Fibroblast of skin of scalp (primary cell): Measurements from ENCODE around the gene GSTO1.

ENCODE experiments used
- DNase-seq: peaks from one replicate; pipeline ENCODE4 v3.0.0-alpha.2; 2013

The GSTO1 gene

GRCh38 chr10:104251443-104251842 is 3.2 kb upstream of the GSTO1 start:
- DNase-seq: no peak

DNA sequence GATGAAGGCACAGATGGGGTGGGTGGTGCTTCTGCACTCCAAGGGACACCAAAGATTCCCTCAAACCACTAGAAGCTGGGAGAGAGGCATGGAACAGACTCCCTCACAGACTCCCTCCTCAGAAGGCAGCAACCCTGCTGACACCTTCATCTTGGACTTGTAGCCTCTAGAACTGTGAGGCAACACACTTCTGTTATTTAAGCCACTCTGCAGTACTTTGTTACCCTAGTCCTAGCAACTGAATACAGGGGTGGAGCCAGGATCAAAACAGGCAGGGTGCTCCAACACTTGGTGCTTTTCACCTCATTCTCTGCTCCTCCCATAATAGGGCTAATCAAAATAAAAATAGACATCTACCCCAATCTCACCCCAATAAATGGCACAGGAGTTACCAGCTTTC is 2.3 kb upstream of the GSTO1 start:
- DNase-seq: no peak

DNA sequence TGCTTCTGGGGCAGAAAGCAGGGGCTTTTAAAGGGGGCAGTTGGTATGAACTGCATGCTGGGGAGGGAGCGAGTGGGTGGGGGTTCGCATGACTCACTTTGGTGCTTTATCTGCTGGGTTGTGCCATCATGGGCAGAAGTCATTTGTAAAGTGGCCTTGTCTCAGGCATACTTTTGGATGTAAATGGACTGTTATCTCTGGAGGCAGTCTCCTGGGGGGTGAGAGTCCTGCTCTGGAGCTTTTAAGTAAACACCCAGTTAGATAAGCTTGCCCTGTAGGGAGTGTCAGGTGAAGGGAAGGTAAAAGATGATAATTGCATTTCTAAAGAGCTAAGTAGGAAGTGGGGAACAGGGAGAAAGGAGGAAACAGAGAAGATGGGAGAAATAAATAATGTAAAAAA is 1.6 kb upstream of the GSTO1 start:
- DNase-seq: no peak

- no peak for DNase-seq
These were observed 884 bp upstream of the GSTO1 start for GRCh38 chr10:104253606-104254410.

GRCh38 chr10:104255311-104255981 is 754 bp downstream of the GSTO1 start:
- DNase-seq: peak; percentile 59

DNA sequence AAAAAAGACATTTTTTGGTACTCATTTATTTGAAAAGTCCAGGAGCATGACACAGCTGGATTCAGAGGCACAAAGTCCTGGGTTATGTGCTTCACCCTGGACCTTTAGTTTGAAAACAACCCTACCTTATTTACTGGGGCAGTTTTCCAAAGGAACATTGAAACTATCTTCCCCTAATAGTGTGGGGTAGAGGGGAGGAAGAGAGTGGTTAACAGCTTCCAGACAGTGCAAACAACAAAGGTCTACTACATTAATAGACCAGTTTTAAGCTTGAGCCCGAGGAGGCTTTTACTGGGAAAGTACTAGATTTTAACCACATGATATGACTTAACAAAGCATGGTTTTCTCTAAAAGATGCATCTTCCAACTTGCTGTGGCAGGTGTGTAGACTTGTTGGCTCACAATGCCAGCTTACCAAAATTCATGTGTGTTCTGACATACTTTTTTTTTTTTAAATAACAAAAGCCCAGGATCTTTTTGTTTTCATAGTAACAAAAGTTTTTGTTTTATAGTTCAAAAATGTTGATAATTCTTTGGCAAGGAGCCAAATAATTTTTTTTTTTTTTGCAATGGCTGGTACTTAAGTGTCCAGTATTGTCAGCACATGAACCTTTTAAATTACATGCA is 1.8 kb downstream of the GSTO1 start:
- DNase-seq: no peak

DNA sequence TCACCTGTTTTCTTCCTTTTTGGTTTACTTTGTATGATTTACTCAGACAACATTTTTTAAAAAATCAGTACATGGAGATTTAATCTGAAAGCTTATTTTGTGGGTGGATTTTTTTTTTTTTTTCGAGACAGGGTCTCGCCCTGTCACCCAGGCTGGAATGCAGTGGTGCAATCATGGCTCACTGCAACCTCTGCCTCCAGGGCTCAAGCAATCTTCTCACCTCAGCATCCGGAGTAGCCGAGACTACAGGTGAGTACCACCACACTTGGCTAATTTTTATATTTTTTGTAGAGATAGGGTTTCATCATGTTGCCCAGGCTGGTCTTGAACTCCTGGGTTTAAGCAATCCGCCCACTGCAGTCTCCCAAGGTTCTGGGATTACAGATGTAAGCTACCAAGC is 2.5 kb downstream of the GSTO1 start:
- no peak for DNase-seq

GRCh38 chr10:104258209-104258608 is 3.5 kb downstream of the GSTO1 start:
- DNase-seq: no peak

GRCh38 chr10:104259456-104259855 is 4.8 kb downstream of the GSTO1 start:
- no peak for DNase-seq

DNA sequence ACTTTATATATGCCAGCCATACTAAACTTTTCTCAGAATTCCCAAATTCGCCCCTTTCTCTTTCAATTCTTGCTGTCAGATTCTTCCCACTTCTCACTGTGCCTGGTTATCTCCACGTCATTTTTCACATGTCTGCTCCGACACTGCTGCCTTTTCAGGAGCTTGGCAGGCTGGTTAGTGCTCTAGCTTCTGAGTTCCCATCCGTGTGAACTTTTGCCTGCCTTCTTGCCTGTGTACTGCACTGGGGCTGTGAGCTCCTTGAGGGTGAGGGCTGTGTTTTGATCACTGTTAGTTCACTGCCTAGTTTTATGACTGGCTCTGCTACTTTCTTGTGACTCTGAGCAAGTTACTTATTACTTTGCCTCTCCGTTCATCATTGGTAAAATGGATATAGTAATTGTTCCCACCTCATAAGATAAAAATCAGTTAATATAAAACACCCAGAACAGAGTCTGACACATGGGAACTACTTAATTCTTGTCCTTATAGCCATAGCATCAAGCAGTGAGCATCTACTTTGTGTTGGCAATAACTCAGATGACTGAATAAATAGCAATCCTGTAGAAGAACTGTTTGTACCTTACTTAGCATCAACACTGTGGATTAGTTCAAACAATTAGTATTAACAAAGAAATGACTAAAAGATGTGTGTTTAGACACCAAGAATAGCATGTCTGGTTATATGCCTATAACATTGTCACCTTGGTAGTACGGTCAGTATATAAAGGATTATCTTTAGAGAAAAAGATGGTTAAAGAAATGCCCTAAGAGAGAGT is 5.5 kb downstream of the GSTO1 start:
- no peak for DNase-seq

- DNase-seq: peak; percentile 68
These were observed 6.1 kb downstream of the GSTO1 start for GRCh38 chr10:104260775-104261115.

DNA sequence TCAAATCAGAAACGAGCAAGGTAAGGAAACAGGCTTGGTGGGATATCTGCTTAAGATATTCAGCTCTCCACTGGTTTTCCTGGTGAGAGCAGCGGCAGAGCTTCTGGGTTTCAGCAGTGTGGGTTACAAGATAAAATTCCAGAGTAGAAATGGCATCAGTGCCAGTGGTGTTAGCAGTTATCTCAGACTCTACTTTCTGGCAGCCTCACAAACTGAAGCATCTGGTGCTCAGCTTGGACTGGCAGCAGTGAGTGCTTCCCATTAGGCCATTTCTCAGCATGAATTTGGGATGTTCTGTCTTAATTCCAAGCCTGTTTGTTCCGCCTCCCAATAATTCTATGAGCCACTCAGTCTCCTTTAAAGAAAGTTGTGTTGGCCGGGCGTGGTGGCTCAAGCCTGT is 7.4 kb downstream of the GSTO1 start:
- DNase-seq: no peak

GRCh38 chr10:104264783-104265182 is 10.1 kb downstream of the GSTO1 start:
- no peak for DNase-seq

DNA sequence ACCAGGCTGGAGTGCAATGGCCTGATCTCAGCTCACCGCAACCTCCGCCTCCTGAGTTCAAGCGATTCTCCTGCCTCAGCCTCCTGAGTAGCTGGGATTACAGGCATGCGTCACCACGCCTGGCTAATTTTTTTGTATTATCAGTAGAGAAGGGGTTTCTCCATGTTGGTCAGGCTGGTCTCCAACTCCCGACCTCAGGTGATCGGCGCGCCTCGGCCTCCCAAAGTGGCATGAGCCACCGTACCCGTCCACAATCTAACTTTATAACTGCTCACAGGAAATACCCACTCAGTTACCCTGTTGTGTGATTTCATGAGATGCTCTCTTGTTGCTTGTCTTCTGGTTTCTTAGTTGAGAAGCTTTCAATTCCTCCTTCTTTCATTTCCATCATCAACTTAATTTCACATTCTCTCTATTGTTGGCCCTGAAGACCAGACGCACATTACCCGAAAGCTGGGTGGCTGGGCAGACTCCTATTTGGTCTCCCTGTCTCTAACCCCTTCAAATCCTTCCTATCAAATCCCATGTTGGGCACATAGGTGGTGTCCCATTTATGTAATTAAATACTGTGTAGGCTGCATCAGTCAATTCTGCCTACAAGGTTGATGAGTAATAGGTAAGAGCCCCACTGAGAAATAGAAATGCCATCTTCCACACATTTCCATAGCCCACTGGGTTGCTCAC is 13.2 kb downstream of the GSTO1 start:
- DNase-seq: no peak

DNA sequence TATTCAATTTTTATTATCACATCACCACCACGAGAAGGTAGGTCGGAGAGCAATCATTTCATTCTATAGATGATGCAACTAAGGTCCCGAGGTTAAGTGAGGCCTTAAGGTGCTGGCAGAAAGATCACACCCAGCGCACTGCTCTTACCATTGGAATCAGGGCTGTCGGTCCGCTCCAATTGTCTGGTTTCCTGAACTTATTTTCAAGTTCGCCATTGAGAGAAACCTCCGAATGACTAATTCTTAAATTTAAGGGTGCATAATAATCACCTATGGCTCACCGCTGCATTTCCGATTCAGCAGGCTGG is 13.7 kb downstream of the GSTO1 start:
- DNase-seq: no peak

DNA sequence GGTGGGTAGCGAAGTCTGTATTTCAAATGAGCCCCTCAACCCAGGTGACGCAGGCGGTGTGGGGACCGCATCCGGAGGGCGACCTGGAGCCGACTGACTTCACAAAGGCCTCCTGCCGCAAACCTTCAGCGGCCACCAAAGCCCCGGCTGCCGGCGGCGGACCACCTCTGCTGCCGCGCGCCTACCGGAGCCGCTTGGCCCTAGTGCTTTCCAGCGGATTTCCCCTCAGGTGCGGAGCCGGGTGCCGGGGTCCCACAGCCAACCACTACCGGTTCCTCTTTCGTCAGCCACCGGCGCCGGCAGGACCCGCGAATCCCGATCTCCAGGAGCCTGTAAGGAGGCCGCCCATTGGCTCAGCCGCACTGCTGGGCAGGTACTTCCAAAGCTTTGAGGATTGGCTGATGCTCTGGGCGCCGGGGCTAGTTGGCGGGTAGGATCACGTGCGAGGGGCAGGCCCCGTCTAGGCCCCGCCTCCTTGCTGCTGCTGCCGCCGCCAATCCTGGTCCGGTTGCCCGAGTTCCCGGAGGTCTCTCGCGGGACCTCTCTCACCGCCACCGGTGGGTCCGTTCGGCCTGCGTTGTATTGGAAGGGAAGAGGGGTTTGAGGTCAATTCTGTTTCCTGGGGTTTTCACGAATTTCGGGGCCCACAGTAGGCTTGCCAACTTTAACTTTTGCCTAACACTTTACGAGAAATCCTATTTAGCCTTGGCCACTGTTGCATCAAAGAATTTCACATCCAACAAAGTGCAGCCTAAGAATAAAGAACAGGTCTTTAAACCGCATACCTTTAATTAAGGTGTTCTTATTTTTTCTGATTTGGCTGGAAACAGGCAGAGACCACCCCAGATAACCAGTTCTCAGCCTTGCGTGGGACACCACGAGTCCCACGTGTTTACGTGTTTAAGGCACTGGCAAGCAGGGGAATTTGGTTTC is 14.3 kb downstream of the GSTO1 start, which contains the start of gene GSTO2:
GSTO2 (plus strand) TSS at position 472 of the 933 bp plus-strand sequence. CDS start 5,732 bp downstream, outside the sequence.
- DNase-seq: peak; percentile 99

- peak; percentile 80 for DNase-seq
These were observed 18.6 kb downstream of the GSTO1 start for GRCh38 chr10:104273286-104273685.

- DNase-seq: peak; percentile 51
These were observed 19.3 kb downstream of the GSTO1 start for GRCh38 chr10:104273899-104274575.

DNA sequence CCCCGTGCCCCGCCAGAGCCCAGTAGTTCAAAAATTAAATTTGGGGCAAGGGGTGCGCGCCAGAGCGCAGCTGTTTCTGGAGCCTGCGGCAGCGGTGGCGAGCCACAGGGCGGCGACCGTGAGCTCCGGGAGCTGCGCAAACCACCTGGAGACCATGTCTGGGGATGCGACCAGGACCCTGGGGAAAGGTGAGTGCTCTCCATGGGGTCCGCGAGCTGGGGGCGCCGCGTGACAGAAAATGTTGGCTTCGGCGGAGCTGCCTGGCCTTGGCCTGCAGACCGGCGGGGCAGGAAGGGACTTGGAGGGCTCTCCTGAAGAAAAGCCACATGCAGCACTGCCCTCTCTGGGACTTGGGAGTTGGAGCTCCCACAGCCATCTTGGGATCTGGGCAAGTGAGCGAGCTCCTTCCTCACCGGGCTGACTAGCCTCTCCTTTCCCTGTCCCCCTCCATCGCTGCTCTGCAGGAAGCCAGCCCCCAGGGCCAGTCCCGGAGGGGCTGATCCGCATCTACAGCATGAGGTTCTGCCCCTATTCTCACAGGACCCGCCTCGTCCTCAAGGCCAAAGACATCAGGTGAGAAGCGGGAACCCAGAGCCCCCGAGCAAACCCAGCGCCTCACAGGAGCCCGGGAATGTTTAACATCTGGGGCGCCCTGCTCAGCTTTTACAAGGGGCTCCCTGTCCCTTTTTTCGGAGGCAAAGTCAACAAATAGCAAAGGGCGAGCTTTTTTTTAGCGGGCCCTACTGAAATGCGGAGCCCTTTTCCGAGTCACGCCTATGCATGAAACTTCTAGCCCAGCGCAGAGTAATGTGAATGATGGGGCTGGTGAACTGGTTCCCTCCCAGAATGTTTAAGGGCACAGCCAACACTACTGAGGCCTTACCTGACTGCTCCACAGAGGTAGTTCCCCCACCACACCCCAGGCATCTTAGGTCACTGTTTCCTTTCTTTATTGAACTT is 20.4 kb downstream of the GSTO1 start:
- no peak for DNase-seq

- no peak for DNase-seq
These were observed 21.5 kb downstream of the GSTO1 start for GRCh38 chr10:104276192-104276591.
